Stomach (tissue), 9 donors: Measurements from ENCODE around the gene KAT7. TPM values are rescaled to one million over a fixed set of nuclear protein-coding genes. Genes with fewer than 3 reads are reported as not detected.

ENCODE experiments used
- DNase-seq, 2 donors: peaks; one replicate each; pipeline versions ENCODE4 v3.0.0 to v3.0.0-alpha.2; 2013 to 2019
- H3K27ac ChIP-seq, 5 donors: fragments of 200-600 bp in 4 of 5; sonication (generic) in 4 of 5; one replicate each; pipeline ENCODE4 v1.5.1; 2013 to 2019; ENCODE audit warnings: mild to moderate bottlenecking in 1 of 5, moderate library complexity in 1 of 5
- H3K27me3 ChIP-seq, 3 donors: fragments of 200-600 bp; sonication (generic); one replicate each; pipeline ENCODE4 v1.5.1; 2017 to 2019; ENCODE audit warnings: mixed run types in 1 of 3
- H3K36me3 ChIP-seq, 4 donors: fragments of 200-600 bp; sonication (generic); 1 replicate in 3 of 4; 2 replicates in 1 of 4; pipeline ENCODE4 v1.5.1; 2016 to 2019
- H3K4me1 ChIP-seq, 4 donors: fragments of 200-600 bp; sonication (generic); one replicate each; pipeline ENCODE4 v1.5.1; 2016 to 2019
- H3K4me3 ChIP-seq, 4 donors: fragments of 200-600 bp; sonication (generic) in 3 of 4; one replicate each; pipeline ENCODE4 v1.5.1; 2016 to 2019; ENCODE audit warnings: mild to moderate bottlenecking in 1 of 4
- H3K9me3 ChIP-seq, 4 donors: fragments of 200-600 bp; sonication (generic); one replicate each; pipeline ENCODE4 v1.5.1; 2016 to 2019
- CTCF ChIP-seq, 7 experiments: fragments of 450-650 bp in 4 of 7; fragments of 200-600 bp in 3 of 7; sonication (generic) in 3 of 7; IDR thresholded peaks; one replicate each; pipeline ENCODE4 v1.5.1; 2016 to 2019; ENCODE audit warnings: antibody characterized with exemption in 7 of 7, control low read depth in 2 of 7, mild to moderate bottlenecking in 1 of 7
- EP300 ChIP-seq: sonication (generic); formaldehyde crosslinking; IDR thresholded peaks from one replicate; pipeline ENCODE4 v1.6.1; 2017; ENCODE audit warnings: antibody characterized with exemption
- POLR2A ChIP-seq, 4 donors: fragments of 450-650 bp; IDR thresholded peaks; one replicate each; pipeline ENCODE4 v1.6.1; 2016; ENCODE audit warnings: antibody characterized with exemption in 4 of 4, control low read depth in 2 of 4, mild to moderate bottlenecking in 1 of 4, moderate library complexity in 1 of 4
- POLR2AphosphoS5 ChIP-seq, 3 donors: sonication (generic); formaldehyde crosslinking; IDR thresholded peaks; one replicate each; pipeline ENCODE4 v1.6.1; 2016; ENCODE audit warnings: antibody characterized with exemption in 3 of 3
- WGBS, 5 donors: extraction: QIAGEN DNeasy Blood & Tissue Kit in 3 of 5; methylation state at CpG; one replicate each; pipeline versions ENCODE4 v1.1.5 to v1.1.7; 2013 to 2018; 5-methylcytosine and 5-hydroxymethylcytosine counted together
- intact Hi-C: fragments of 100-400 bp; cut with DNase I; formaldehyde crosslinking; loops from one replicate; pipeline ENCODE4 v1.15.1; 2023; ENCODE audit warnings: low total_unique reads
- polyA plus RNA-seq, 3 donors: library from polyadenylated mRNA; stranded (reverse); fragments of 200-250 nt; gene quantifications; one replicate each; pipeline ENCODE4 v1.2.3, GENCODE V29; 2013
- total RNA-seq, 5 donors: library from RNA; depleted of rRNA; stranded (reverse); fragments of >200 nt; gene quantifications; one replicate each; pipeline versions ENCODE4 v1.1.0 to v1.2.3, GENCODE V29; 2014 to 2016
- donor health status: healthy with polysubstance abuse.
- donor health status: Bipolar disorder and iron deficiency.
- donor health status: healthy.

KAT7 gene
- total and polyA plus RNA-seq, 8 donors = 5.0 to 92.4 (median 16.0) TPM

- no peaks in the 10 kb centered on the region for H3K9me3 ChIP-seq
- no peaks in the 10 kb centered on the region for H3K36me3 ChIP-seq
- no peak overlapping the region for H3K4me3 ChIP-seq
- WGBS, 5 donors = 38 to 69% (median 57%) methylated on average over 1 of the region's 1 CpG
- peaks cover 46 to 90% (median 69%) of the 10 kb centered on the region in 4 donors for H3K4me1 ChIP-seq
- intact Hi-C loops = no loop called here
- H3K27ac ChIP-seq = peak overlapping the region in 4 of 5 donors; percentile 76 to 88 (median 82)
- peak in 1 of 2 donors; percentile 83 for DNase-seq
- no peaks in the 10 kb centered on the region for H3K27me3 ChIP-seq
- no peak for TF ChIP-seq POLR2A (IDR thresholded peaks at IDR 0.05)
- TF ChIP-seq POLR2AphosphoS5 (IDR thresholded peaks at IDR 0.05) = no peak
- no peak for TF ChIP-seq EP300
- no peak for TF ChIP-seq CTCF (IDR thresholded peaks at IDR 0.05)
Measured at GRCh38 chr17:49742166-49742638, 46.3 kb upstream of the KAT7 start.

GRCh38 chr17:49745175-49746139 is 43.0 kb upstream of the KAT7 start:
- TF ChIP-seq POLR2A (IDR thresholded peaks at IDR 0.05) = no peak
- no peak for TF ChIP-seq EP300
- no peak for TF ChIP-seq CTCF (IDR thresholded peaks at IDR 0.05)
- no peak for TF ChIP-seq POLR2AphosphoS5 (IDR thresholded peaks at IDR 0.05)
- Histone ChIP-seq H3K4me1 (peaks cover 26 to 70% (median 47%) of the 10 kb centered on the region in 4 donors), H3K9me3 (no peaks in the 10 kb centered on the region), H3K36me3 (peaks cover 0 to 6% (median 0%) of the 10 kb centered on the region in 4 donors), H3K4me3 (no peak overlapping the region), H3K27ac (peak overlapping the region in 2 of 5 donors; percentile 46 to 71), H3K27me3 (no peaks in the 10 kb centered on the region)
- 59 to 86% (median 77%) methylated on average over 1 of the region's 1 CpG for WGBS, 5 donors
- no peak for DNase-seq
- intact Hi-C loops = no loop called here

- H3K27me3 ChIP-seq = no peaks in the 10 kb centered on the region
- peaks cover 0 to 6% (median 0%) of the 10 kb centered on the region in 4 donors for H3K36me3 ChIP-seq
- DNase-seq = no peak
- intact Hi-C loops = no loop called here
- 70 to 81% (median 78%) methylated on average over 5 of the region's 5 CpGs for WGBS, 5 donors
- H3K27ac ChIP-seq = peak overlapping the region in 4 of 5 donors; percentile 23 to 71 (median 50)
- no peak for TF ChIP-seq POLR2AphosphoS5 (IDR thresholded peaks at IDR 0.05)
- no peak for TF ChIP-seq CTCF (IDR thresholded peaks at IDR 0.05)
- TF ChIP-seq POLR2A (IDR thresholded peaks at IDR 0.05) = no peak
- TF ChIP-seq EP300 = no peak
- H3K4me1 ChIP-seq = peaks cover 11 to 55% (median 32%) of the 10 kb centered on the region in 4 donors
- no peak overlapping the region for H3K4me3 ChIP-seq
- no peaks in the 10 kb centered on the region for H3K9me3 ChIP-seq
Measured at GRCh38 chr17:49746791-49747490, 41.5 kb upstream of the KAT7 start.

GRCh38 chr17:49747632-49748031 is 40.8 kb upstream of the KAT7 start:
- H3K4me3 ChIP-seq = no peak overlapping the region
- 65 to 100% (median 76%) methylated on average over 1 of the region's 1 CpG for WGBS, 5 donors
- TF ChIP-seq EP300 = no peak
- TF ChIP-seq CTCF (IDR thresholded peaks at IDR 0.05) = no peak
- no peak for TF ChIP-seq POLR2A (IDR thresholded peaks at IDR 0.05)
- TF ChIP-seq POLR2AphosphoS5 (IDR thresholded peaks at IDR 0.05) = no peak
- H3K36me3 ChIP-seq = peaks cover 0 to 6% (median 0%) of the 10 kb centered on the region in 4 donors
- no peaks in the 10 kb centered on the region for H3K9me3 ChIP-seq
- peaks cover 4 to 48% (median 28%) of the 10 kb centered on the region in 4 donors for H3K4me1 ChIP-seq
- intact Hi-C loops = no loop called here
- no peaks in the 10 kb centered on the region for H3K27me3 ChIP-seq
- DNase-seq = no peak
- peak overlapping the region in 2 of 5 donors; percentile 46 to 71 for H3K27ac ChIP-seq
